H1 (cell line): ENCODE data around the gene VPS35. TPM values are rescaled to one million over a fixed set of nuclear protein-coding genes. Genes with fewer than 3 reads are reported as not detected.

ENCODE experiments used
- CTBP2 ChIP-seq: IDR thresholded peaks from 2 replicates; pipeline ENCODE4 v1.7.0; 2011; ENCODE audit warnings: borderline replicate concordance, mild to moderate bottlenecking, moderate library complexity, mixed read lengths, low read length; ENCODE audit not compliant: insufficient read depth, insufficient read length
- JUN ChIP-seq: IDR thresholded peaks from 2 replicates; pipeline ENCODE4 v1.6.1; 2011; ENCODE audit warnings: low read depth, mild to moderate bottlenecking, improper control_type of control experiment, low read length
- RFX5 ChIP-seq: IDR thresholded peaks from 2 replicates; pipeline ENCODE4 v1.6.1; 2011; ENCODE audit warnings: low read depth, low read length, improper control_type of control experiment, borderline replicate concordance
- RXRA ChIP-seq: IDR thresholded peaks from 2 replicates; pipeline ENCODE4 v1.6.1; 2011; ENCODE audit warnings: low read depth, mild to moderate bottlenecking, low read length, moderate library complexity; ENCODE audit not compliant: insufficient read depth
- TAF7 ChIP-seq: optimal IDR thresholded peaks from 2 replicates; pipeline ENCODE3; 2011; ENCODE audit warnings: low read depth, mild to moderate bottlenecking, inconsistent platforms, low read length, moderate library complexity, borderline replicate concordance
- USF2 ChIP-seq: IDR thresholded peaks from 2 replicates; pipeline ENCODE4 v1.6.1; 2011; ENCODE audit warnings: low read length, improper control_type of control experiment
- polyA plus RNA-seq, 7 experiments: library from polyadenylated mRNA; depleted of rRNA in 3 of 7; stranded (reverse) in 5 of 7; unstranded in 2 of 7; fragments of >200 nt in 5 of 7; fragments of 200-250 nt in 2 of 7; gene quantifications; 1 replicate in 5 of 7; 2 replicates in 1 of 7; 4 replicates in 1 of 7; pipeline versions ENCODE4 v1.2.1 to v1.2.3, GENCODE V29; 2011 to 2013; ENCODE audit warnings: missing spikeins in 2 of 7, mixed read lengths in 2 of 7
- total RNA-seq: library from RNA; stranded (reverse); fragmentation: NEBNext Ultra II Directional; extraction: Animal tissue kit (Norgen Biotek cat#: 25700); gene quantifications from 2 replicates; pipeline ENCODE4 v1.2.1, GENCODE V29; 2021

The VPS35 gene
- total and polyA plus RNA-seq, 2 of the 8 experiments (the other 6 are each of a cell fraction or from before 2014, with no cell fraction given), result 10.3 to 66.9 TPM

- TF ChIP-seq USF2, result no peak
- TF ChIP-seq RXRA, result no peak
- no peak for TF ChIP-seq RFX5
- TF ChIP-seq CTBP2, result no peak
- TF ChIP-seq TAF7, result no peak
- TF ChIP-seq JUN, result no peak
Measured at GRCh38 chr16:46721885-46722284, 32.9 kb upstream of the VPS35 start (continued).
